HPDE6-E6E7 (cell line): Measurements from ENCODE around the gene GLRA3.
"Not testable (repeated sequence)": the region's sequence is repeated elsewhere in the genome, so short reads cannot be mapped to it uniquely, and the experiment has no call there.

ENCODE experiments used
- DNase-seq: peaks from one replicate; pipeline ENCODE4 v3.0.0; 2011; ENCODE audit warnings: missing footprints; ENCODE audit errors: extremely low spot score

The GLRA3 gene

DNA sequence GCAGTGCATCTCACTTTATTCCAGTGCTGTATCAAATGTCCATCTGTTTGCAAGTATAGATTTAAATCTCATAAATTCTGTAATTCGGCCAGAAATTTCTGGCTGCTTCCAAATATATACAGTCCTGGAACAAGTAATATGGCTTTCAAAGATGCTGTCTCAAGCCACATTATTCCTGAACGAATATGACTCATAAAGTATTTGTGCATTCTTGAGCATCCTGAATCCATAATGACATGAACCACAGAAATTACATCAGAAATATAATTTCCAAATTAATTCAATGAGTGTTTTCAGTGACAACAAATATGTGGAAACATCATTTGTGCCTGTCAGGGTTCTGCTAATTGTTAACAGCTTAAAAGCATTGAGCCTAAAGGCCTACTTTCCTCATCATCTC is 165.8 kb downstream of the GLRA3 start:
- no peak for DNase-seq

DNA sequence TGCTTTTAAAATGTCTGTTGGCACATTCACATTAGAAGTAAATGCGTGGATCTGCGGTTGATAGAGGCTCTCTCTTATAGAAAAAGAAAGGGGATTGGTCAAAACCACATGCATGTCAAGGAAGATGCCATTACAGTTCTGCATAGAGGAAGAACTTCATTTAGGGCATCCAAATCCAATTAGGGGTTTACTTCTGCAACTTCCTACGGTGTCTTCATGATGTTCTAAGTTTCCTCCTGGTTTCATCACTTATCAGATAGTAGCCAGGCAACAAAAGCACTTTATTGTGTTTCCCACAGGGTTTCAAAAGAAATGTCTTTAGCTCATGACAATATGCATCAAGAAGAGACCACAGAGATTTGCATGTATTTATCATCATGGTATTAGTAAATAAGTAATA is 170.8 kb downstream of the GLRA3 start:
- DNase-seq = no peak

DNA sequence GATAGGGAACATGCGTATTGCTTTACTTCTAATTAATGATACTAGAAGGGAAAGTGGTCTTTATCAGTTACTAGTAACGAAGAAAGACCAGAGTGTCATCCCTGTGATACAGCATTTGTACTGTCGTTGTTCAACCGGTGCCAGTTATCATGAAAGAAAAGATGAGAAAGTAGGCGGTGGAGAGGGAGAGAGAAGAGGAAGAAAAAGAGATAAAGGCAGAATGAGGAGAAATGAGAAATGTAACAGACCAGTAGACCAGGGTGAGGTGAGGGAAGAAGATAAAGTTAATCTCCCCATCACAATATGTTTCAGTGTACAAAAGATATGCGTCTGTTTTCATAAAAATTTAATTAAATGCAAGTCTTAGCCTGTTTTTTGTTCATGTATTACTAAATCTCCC is 171.6 kb downstream of the GLRA3 start:
- DNase-seq = no peak

DNA sequence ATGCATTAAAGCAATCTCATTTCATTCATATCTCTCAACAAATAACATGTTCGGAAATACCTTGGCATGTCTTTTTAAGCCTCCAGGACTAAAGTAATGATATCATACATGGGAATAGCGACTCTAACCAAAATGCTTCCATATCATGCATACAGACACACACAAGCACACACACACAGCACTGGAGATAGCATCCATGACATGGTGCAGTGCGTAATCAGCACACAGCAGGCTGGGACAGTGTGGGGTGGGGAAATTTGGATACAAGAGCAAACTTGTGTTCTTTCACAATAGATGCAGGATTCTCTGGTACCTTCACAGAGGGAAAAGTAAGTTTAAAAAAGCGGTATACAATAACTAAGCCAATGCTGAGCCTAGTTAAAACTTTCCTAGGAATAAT is 174.4 kb downstream of the GLRA3 start:
- DNase-seq = no peak

DNA sequence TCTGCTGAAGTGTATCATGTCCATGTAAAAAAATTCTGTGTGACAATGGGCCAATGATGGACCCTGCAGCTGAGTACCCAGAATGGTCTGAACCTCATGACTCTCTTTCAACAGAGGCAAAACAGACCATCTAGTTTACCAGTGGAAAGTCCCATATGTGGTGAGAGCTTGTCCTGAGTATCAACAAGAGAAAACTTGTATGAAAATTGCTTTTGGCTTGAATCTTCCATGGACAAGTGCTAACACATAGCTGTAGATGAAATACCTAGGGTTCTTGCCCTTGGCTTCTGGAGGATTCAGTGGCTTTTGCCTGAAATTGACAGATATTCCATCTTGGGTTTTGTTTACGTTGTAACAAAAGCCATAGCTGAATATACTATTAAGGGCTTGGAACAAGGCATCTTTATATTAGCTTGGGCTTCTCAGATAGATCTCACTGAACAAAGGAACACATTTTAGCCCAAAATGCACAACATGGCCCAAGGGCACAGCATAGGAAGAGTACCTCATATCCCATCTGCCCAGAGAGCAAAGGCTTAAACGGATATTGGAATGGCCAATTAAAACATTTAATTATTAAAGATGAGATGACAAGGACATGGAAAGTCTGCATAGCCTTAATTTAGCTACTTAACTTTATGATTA is 178.2 kb downstream of the GLRA3 start:
- DNase-seq = no peak

DNA sequence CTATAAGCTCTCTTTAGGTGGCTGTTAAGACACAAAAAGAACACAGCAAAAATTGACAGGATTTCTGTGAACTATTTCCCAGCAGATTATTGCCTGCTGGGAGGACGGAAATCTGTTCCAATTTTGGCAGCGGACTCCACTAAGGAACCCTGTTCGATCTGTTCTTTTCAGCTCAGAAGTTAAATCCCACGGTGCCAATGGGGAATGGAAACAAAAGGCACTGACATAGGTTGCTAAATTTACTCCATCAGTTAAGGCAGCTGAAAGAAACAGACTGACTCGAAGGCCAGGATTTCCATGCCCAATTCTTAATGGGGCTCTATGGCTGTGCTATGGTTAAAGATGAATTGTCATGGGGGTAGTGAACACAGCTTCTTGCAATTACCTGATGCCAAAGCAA is 180.2 kb downstream of the GLRA3 start:
- no peak for DNase-seq

DNA sequence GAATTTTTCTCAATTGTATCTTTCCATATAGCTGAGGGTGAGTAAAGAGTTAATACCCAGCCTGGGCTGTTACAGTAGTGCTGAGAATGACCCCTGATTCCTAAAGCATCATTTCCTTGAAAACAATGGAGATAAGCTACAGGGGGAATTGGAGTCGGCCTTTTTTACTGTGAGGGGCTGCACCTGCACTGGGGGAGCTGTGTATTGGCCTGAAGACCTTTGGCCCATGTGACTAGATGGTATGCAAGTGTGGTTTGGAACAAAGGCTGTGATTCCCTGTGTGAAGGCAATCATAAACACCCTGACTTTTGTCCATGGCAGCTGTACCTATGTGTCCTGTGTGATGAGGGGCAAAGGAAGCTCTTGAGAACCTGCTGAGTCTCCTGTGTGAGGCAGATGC is 182.7 kb downstream of the GLRA3 start:
- DNase-seq = no peak

DNA sequence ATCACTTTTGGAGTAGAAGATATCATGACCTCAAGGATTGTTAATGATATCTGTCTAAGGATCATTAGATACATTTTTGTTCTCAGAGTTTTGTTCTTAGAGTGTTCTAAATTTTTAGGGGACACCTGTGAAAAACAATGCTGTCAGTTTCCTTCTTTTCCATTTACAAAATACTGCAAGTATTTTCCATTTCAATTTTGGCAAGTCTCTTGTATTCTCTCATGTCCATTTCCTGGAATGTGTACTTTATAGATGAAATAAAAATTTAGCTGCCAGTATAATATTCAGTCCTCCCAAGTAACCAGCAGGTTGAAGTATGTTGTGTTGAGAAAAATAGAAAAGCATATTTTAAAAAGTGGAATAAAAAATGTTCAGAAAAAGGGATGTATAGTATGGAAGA is 188.9 kb downstream of the GLRA3 start:
- DNase-seq = no peak

DNA sequence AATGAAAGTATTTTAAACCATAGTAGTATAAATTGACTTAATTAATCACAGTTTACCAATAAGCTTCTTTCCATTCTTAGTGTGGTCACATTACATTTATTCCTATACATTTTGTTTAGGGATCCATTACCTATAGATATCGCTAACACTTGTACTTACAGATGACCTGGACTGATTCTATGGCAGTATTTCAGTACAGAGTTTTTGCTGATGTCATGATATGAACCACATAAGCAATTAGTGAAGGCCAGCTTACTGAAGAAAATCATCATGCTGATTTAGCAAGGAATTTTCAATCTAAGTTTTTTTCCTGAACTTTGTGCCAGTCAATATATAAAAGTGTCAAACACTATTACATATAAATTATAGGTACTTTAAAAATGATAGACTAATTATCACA is 193.3 kb downstream of the GLRA3 start:
- no peak for DNase-seq

DNA sequence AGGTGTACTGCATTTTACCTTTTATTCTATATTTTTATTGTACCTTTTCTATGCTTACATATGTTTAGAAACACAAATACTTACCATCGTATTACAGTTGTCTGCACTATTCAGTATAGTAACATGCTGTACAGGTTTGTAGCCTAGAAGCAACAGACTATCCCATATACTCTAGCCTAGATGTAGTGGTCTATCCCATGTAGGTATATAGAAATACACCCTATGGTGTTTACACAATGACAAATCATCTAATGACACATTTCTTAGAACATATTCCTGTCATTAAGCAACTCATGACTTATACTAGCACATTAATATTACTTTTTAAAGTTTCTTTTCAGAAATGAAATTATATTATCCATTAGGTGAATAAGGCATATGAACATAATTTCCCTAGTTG is 195.6 kb downstream of the GLRA3 start:
- DNase-seq = no peak

DNA sequence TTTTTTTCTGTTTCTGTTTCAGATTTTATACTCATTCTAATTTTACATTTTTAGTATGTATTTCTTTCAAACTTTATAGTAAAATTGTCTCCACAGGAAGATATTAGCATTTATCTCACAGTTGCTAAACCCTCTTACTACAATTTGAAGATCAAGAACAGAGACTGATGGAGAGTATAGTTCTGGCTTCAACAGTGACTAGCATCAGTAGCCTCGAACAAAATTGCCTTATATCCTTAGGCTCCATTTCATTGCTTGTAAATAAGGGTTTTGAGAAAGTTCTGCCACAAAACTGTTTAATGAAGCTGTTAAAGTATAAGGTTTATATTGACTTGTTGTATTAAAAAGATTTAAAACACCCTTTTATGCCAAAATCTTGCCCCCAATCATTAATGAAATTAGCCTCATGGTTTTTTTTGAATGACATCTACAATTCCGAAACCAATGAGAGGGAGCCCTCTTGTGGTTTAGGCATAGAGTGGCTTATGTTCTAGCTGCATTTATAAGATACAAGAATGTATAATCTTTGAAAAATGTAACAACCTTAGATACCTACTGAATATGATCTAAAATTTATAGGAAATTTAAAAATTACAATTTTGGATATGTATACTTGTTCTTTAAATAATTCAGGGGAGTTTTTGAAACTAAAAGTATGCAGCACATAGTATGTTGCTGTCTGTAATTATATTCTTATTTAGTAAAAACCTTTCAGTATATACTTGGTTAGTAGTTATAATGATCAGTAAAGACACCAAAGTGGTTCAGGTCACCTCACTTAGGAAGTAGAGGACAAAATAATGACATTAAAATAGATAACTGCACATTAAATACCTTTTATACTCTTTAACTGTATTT is 196.9 kb downstream of the GLRA3 start:
- peak; percentile 28 for DNase-seq

DNA sequence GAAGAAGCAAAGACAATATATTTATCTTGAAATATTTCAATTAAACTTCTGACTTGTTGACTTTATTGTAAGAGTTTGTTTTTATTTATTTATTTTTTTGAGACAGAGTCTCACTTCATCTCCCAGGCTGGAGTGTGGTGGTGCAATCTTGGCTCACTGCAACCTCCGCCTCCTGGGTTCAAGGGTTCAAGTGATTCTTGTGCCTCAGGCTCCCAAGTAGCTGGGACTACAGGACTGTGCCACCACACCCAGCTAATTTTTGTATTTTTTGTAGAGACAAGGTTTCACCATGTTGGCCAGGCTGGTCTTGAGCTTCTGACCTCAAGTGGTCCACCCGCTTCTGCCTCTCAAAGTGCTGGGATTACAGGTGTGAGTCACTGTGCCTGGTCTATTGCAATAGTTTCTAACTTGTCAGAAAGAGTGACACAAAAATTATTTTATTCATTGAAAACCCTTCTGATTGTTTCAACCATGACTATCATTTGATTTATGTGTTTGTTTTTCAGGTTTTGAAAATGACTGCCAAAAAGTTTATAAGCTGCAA is 199.1 kb downstream of the GLRA3 start:
- not testable (repeated sequence) for DNase-seq

DNA sequence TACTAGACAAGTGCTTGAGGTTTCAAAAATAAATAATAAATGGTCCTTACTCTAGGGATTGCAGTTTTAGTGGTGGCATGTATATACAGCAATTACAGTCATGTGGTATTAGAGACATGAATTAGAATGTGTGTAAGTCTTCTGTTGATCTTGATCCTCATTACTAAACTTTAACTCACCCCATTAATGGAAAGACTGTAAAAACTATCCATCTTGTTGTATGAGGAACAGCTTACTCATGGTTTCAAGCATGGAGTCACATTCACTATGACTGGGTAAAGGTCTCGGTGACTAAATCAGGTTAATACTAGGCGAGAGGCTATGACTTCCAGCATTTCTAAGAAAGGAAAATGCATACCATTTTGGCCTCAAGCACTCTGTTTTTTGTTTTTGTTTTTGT is 199.8 kb downstream of the GLRA3 start:
- peak; percentile 27 for DNase-seq

DNA sequence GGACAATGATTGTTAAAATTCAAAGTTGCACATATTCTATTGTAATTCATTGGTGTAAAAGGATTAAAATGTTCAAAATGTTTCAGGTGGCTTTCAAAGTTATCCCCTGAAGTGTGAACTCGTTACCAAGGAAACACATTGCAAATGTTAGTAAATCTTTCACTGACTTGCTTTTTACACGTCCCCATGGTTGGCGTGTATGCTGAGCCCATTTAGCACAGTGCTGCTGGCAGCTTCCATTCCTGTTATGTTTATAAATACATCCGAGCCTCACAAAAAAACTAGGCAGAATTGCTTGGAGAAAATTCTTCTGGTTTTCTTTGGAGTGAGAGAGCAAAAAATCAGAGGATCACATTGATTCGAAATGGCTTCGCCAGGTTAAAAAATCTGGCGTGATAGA is 200.9 kb downstream of the GLRA3 start:
- no peak for DNase-seq

DNA sequence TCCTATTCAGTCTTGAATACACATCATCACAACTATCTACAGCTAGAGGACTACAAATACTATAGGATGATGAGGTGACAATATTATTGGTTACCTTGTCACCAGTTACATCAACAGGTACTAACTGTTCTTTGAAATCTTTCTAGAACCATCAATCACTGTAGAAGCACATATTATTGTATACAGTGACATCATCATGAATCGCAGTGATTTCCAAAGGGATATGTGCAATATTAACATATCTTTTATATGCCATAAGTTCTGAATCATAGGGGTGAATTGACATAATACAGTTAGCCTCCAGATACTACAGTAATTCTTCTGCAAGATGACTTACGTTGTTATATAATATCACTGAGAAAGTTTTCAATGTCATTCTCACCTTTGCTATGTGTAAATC is 201.6 kb downstream of the GLRA3 start:
- DNase-seq = no peak

DNA sequence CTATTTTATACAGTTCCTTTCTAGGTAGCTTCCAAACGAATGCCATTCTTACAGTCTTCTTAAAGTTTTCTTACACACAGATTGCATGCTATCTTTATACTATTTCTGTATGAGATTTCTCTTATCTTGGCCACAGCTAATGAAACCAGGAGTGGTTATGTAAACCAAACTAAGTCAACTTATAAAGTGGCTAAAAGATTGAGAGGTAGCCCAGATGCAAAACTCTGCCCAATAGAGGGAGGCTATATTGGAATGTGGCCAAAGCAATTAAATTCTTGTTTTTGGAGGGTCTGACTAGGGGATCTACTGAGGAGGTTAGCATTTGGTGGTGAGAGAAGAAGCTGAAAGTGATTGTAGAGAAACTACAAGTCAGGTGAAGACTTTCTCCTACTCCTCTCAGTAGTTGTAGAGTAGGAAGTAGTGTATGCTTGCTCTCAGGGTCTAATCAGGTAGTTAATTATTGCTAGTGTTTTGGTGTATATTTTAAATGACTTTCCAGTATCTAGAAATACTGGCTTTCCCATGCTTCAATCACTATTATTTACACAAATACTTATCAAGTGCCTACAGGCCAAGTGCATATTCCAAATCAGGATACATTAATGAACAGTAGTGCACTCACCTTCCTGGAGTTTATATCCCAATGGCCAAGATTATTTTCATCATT is 202.6 kb downstream of the GLRA3 start:
- DNase-seq = no peak

DNA sequence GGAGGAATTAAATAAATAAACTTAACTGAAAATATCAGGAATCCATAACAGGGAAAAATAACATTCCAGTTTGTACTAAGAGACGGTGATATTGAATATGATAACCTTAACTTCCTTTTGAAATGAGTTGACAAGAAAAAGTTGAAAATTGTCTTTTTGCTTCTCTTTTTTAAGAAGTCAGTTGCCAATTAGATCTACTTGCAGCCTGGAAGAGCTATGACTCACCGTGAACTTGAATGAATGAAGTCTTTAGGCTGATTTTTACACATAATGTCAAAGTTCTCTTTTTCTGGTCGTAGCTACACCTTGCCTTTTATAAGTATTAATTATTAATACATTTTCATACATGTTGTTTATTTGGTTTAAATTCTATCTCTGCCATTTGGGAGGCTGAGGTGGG is 212.4 kb downstream of the GLRA3 start:
- no peak for DNase-seq

DNA sequence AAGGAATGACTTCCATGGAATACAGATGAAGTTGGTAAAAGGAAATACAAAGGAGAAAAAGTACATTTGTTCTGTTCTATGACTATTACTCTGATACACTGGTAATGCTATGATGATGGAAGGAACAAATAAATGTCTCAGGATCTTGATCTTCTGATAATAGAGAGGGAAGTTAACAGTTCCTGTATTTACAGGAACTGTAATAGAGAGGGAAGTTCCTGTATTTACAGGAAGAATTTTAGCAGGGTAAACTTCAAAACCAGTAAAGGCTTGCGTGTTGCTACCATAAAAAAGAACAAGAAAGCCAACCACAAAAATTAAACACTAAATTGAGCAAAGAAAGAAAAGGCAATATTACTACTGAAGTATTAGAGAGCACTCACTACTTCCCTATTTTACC is 215.1 kb downstream of the GLRA3 start:
- no peak for DNase-seq

DNA sequence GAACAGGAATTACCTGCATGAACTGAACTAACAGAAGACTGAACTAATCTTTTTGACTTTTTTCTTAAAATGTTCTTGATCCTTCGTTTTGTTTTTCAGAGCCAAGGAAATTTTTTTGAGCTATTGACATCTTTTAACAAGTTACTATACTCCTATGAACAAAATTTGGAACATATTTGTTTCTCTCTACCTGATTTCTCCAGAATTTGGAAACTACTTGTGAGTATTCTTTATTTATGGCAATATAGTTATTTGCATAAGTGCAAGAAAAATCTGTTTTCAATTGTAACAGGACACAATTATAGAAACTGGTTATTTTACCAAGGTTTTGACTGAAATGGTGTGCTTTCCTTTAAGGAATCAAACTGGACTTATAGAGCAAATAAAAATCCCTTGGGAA is 217.3 kb downstream of the GLRA3 start:
- DNase-seq = no peak

DNA sequence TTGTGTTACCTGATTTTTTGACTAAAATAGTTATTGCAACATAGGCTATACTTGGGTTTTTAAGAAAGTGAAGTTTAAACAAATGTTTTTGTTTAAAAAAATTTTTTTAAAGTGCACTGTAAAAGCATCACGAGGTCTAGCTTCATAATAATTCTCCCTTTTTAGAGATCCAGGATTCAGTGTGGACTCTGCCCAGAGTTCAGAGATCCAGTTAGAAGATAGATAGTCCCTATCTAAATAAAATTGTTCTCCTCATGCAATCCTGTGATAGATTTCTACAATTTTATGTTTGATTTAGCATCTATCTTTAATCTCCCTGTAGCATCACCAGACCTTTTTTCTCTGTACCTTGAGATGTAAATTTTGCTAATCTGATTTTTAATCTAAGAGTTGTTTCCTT is 221.3 kb downstream of the GLRA3 start:
- DNase-seq = no peak

DNA sequence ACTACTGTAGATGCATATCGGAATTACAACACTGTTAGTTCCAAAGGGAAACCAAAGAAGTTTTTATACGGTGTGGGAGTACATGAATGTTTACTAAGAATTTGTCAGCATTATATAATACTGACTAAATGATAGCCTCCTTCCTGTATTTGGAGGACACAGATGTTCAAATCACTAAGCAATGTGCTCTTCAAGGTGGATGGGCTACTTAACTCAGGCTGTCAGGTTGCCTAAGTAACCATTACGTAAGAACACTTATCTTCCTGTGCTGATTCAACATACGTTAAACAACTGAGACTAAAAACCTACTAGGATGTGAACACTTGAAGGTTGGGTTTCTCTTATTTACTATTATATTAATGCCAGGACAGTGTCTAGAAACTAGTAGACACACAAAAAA is 224.8 kb downstream of the GLRA3 start:
- DNase-seq = peak; percentile 29

DNA sequence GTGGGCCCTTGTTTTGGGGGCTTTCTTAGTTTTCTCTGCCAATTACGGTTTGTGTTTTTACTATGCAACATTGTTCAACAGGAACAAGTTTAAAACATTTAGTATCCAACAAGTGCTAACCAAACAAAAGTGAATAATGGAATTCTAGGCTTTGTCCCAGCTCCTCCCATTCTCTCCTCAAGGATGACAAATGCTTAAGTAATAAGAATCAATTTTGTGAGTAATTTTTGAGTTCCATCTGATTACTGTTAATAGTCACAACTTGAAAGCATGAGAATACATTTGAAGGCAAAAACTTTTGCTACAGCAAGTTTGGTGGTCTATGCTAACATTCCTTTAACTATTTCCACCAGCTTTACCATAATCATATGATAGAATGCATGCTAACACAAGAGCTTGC is 228.7 kb downstream of the GLRA3 start:
- DNase-seq = no peak

DNA sequence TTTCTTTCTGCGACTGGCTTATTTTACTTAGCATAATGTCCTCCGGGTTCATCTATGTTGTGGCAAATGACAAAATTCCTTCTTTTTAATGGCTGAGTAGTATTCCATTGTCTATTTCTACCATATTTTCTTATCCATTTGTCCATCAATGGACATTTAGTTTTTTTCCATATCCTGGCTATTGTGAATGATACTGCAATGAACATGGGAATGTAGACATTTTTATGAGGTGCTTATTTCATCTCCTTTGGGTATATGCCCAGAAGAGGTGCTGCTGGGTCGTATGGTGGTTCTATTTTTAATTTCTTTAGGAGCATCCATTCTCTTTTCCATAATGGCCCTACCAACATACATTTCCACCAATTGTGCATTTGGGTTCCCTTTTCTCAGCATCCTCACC is 230.2 kb downstream of the GLRA3 start:
- no peak for DNase-seq
